Measurements from ENCODE around the gene SPAM1.
"Not testable (repeated sequence)": the region's sequence is repeated elsewhere in the genome, so short reads cannot be mapped to it uniquely, and the experiment has no call there.

The SPAM1 gene

GRCh38 chr7:123961771-123962170 lies 36.7 kb downstream of the SPAM1 start:
- DNase-seq: no peak

- DNase-seq: no peak
Measured at GRCh38 chr7:123966936-123967335, 41.9 kb downstream of the SPAM1 start.

- DNase-seq: no peak
Measured at GRCh38 chr7:123972045-123972444, 47.0 kb downstream of the SPAM1 start.

GRCh38 chr7:123972831-123973230 lies 47.8 kb downstream of the SPAM1 start:
- no peak for DNase-seq

- no peak for DNase-seq
Measured at GRCh38 chr7:123974326-123974908, 49.4 kb downstream of the SPAM1 start.

GRCh38 chr7:123975084-123975483 lies 50.0 kb downstream of the SPAM1 start:
- no peak for DNase-seq

- no peak for DNase-seq
Measured at GRCh38 chr7:123977081-123977480, 52.0 kb downstream of the SPAM1 start.

- DNase-seq: no peak
Measured at GRCh38 chr7:123979876-123980275, 54.8 kb downstream of the SPAM1 start.

GRCh38 chr7:123987445-123987844 lies 62.4 kb downstream of the SPAM1 start:
- no peak for DNase-seq

GRCh38 chr7:123992913-123993518 lies 68.0 kb downstream of the SPAM1 start:
- no peak for DNase-seq

- no peak for DNase-seq
Measured at GRCh38 chr7:123993996-123994395, 69.0 kb downstream of the SPAM1 start.

GRCh38 chr7:123994449-123994848 lies 69.4 kb downstream of the SPAM1 start:
- no peak for DNase-seq

- no peak for DNase-seq
Measured at GRCh38 chr7:123995617-123996326, 70.7 kb downstream of the SPAM1 start.

GRCh38 chr7:123996327-123996625 lies 71.2 kb downstream of the SPAM1 start:
- no peak for DNase-seq

GRCh38 chr7:123998921-123999320 lies 73.9 kb downstream of the SPAM1 start:
- DNase-seq: no peak

GRCh38 chr7:123999703-124000102 lies 74.7 kb downstream of the SPAM1 start:
- no peak for DNase-seq

GRCh38 chr7:124008296-124008695 lies 83.3 kb downstream of the SPAM1 start:
- not testable (repeated sequence) for DNase-seq

GRCh38 chr7:124009321-124009720 lies 84.3 kb downstream of the SPAM1 start:
- no peak for DNase-seq
